Measurements from ENCODE around the gene DNAAF8. TPM values are rescaled to one million over a fixed set of nuclear protein-coding genes. Genes with fewer than 3 reads are reported as not detected.

Gene DNAAF8
- total and polyA plus RNA-seq, 2 donors (not counting 3 experiments of a cell fraction or from before 2014, with no cell fraction given): 0.58 to 1.0 TPM

GRCh38 chr16:4796982-4797804 is 62.9 kb downstream of the DNAAF8 start:
- no peak overlapping the region for H2AFZ ChIP-seq (ENCODE audit: low read depth, low read length)
- BruUV-seq (replicated peaks): no TSS peak
- no peaks in the 10 kb centered on the region for H4K20me1 ChIP-seq (replicated peaks; ENCODE audit: control insufficient read depth, extremely low read depth, insufficient read depth, low read length)
- H3K4me1 ChIP-seq (ENCODE audit: control insufficient read depth, extremely low read depth, insufficient read depth, low read length): peaks cover 3% of the 10 kb centered on the region
- H3K9me3 ChIP-seq (replicated peaks; ENCODE audit: control insufficient read depth, insufficient read depth, low read length): no peaks in the 10 kb centered on the region
- H3K4me3 ChIP-seq (replicated peaks in 1 of 3; ENCODE audit: insufficient read depth in 1 of 3, low read depth in 1 of 3, low read length in 3 of 3): no peak overlapping the region
- dilution Hi-C loops (cut with MboI; ENCODE audit: extremely low pct_ligation_motif_present, low sequenced_read_pairs) (no loop called here), intact Hi-C loops (cut with micrococcal nuclease) (no loop called here)
- H3K27ac ChIP-seq (ENCODE audit: insufficient read depth, low read depth, low read length): no peak overlapping the region
- DNase-seq (ENCODE audit: low read depth, low spot score): no peak
- no peaks in the 10 kb centered on the region for H3K9me1 ChIP-seq (replicated peaks; ENCODE audit: control insufficient read depth, extremely low read depth, insufficient read depth, low read length)
- H3K27me3 ChIP-seq (ENCODE audit: control insufficient read depth in 2 of 2, insufficient read depth in 2 of 2, low read length in 2 of 2): no peaks in the 10 kb centered on the region
- H3K9ac ChIP-seq (replicated peaks; ENCODE audit: extremely low read depth, insufficient read depth, low read length): no peak overlapping the region
- no peak for TF ChIP-seq EZH2 (IDR thresholded peaks at IDR 0.05; ENCODE audit: borderline replicate concordance, low read depth, low read length, severe bottlenecking)
- no peak for TF ChIP-seq MYC (IDR thresholded peaks at IDR 0.05; ENCODE audit: low read depth, low read length)
- no peak for TF ChIP-seq POLR2A (IDR thresholded peaks at IDR 0.05; ENCODE audit: low read depth, low read length)
- TF ChIP-seq FOS (IDR thresholded peaks at IDR 0.05; ENCODE audit: borderline replicate concordance, insufficient read depth, low read length): no peak
- no peak for TF ChIP-seq MAX (IDR thresholded peaks at IDR 0.05; ENCODE audit: insufficient read depth, insufficient read length)
- no peak for TF ChIP-seq POLR2AphosphoS5 (IDR thresholded peaks at IDR 0.05; ENCODE audit: insufficient read depth, low read depth, low read length)
- no peak for TF ChIP-seq GATA2 (IDR thresholded peaks at IDR 0.05; ENCODE audit: insufficient read depth, insufficient read length, low read depth, low read length)
- TF ChIP-seq JUN (IDR thresholded peaks at IDR 0.05; ENCODE audit: borderline replicate concordance, insufficient read depth, insufficient read length, low read depth): no peak
- TF ChIP-seq CTCF (IDR thresholded peaks at IDR 0.05; ENCODE audit: extremely low read depth in 1 of 2, insufficient read depth in 1 of 2, low read depth in 1 of 2, low read length in 2 of 2): no peak
- CTCF ChIA-PET: no interaction called here
- no peak overlapping the region for H3K4me2 ChIP-seq (ENCODE audit: insufficient read depth, low read length)
- H3K36me3 ChIP-seq (ENCODE audit: control insufficient read depth in 2 of 2, extremely low read depth in 1 of 2, insufficient read depth in 2 of 2, low read length in 2 of 2): no peaks in the 10 kb centered on the region
- no peak for FAIRE-seq
- POLR2A ChIA-PET: no interaction called here
- H3K79me2 ChIP-seq (ENCODE audit: control insufficient read depth, insufficient read depth, low read length): no peaks in the 10 kb centered on the region

Data from endothelial cell of umbilical vein (primary cell).